ENCODE results near the gene PCDHGB4. TPM values are rescaled to one million over a fixed set of nuclear protein-coding genes. Genes with fewer than 3 reads are reported as not detected.

The PCDHGB4 gene
- total RNA-seq, 1 donor from 2014 or later, result 4.6 TPM

Other genes starting within 250 kb of the PCDHGB4 start
- 0.51 TPM for gene PCDHB6, start 237.6 kb upstream of the PCDHGB4 start, total RNA-seq
- gene PCDHB7, start 215.1 kb upstream of the PCDHGB4 start, total RNA-seq, result 0.87 TPM
- 2.2 TPM for gene PCDHB8, start 209.9 kb upstream of the PCDHGB4 start, total RNA-seq
- gene PCDHB16, start 205.3 kb upstream of the PCDHGB4 start, total RNA-seq, result 2.5 TPM
- gene PCDHB9, start 200.5 kb upstream of the PCDHGB4 start, total RNA-seq, result 1.3 TPM
- gene PCDHB10, start 195.3 kb upstream of the PCDHGB4 start, total RNA-seq, result 0.84 TPM
- 0.81 TPM for gene PCDHB11, start 188.1 kb upstream of the PCDHGB4 start, total RNA-seq
- 1.3 TPM for gene PCDHB12, start 179.0 kb upstream of the PCDHGB4 start, total RNA-seq
- gene PCDHB13, start 173.8 kb upstream of the PCDHGB4 start, total RNA-seq, result 2.6 TPM
- gene PCDHB14, start 164.4 kb upstream of the PCDHGB4 start, total RNA-seq, result 4.1 TPM
- gene PCDHB15, start 142.3 kb upstream of the PCDHGB4 start, total RNA-seq, result 5.8 TPM
- not detected for gene SLC25A2, start 83.6 kb upstream of the PCDHGB4 start, total RNA-seq
- 101 TPM for gene TAF7, start 66.9 kb upstream of the PCDHGB4 start, total RNA-seq
- 3.2 TPM for gene PCDHGA1, start 57.2 kb upstream of the PCDHGB4 start, total RNA-seq
- gene PCDHGA2, start 48.9 kb upstream of the PCDHGB4 start, total RNA-seq, result 6.2 TPM
- 9.8 TPM for gene PCDHGA3, start 43.9 kb upstream of the PCDHGB4 start, total RNA-seq
- 6.7 TPM for gene PCDHGB1, start 37.6 kb upstream of the PCDHGB4 start, total RNA-seq
- 7.8 TPM for gene PCDHGA4, start 32.7 kb upstream of the PCDHGB4 start, total RNA-seq
- gene PCDHGB2, start 27.7 kb upstream of the PCDHGB4 start, total RNA-seq, result 8.3 TPM
- gene PCDHGA5, start 23.5 kb upstream of the PCDHGB4 start, total RNA-seq, result 5.7 TPM
- 7.3 TPM for gene PCDHGB3, start 17.5 kb upstream of the PCDHGB4 start, total RNA-seq
- gene PCDHGA6, start 13.8 kb upstream of the PCDHGB4 start, total RNA-seq, result 6.0 TPM
- 7.2 TPM for gene PCDHGA7, start 5.0 kb upstream of the PCDHGB4 start, total RNA-seq
- gene PCDHGA8, start 4.9 kb downstream of the PCDHGB4 start, total RNA-seq, result 9.7 TPM
- gene PCDHGB5, start 10.2 kb downstream of the PCDHGB4 start, total RNA-seq, result 6.1 TPM
- gene PCDHGA9, start 15.1 kb downstream of the PCDHGB4 start, total RNA-seq, result 4.2 TPM
- gene PCDHGB6, start 20.3 kb downstream of the PCDHGB4 start, total RNA-seq, result 5.9 TPM
- 4.1 TPM for gene PCDHGA10, start 25.3 kb downstream of the PCDHGB4 start, total RNA-seq
- 8.6 TPM for gene PCDHGB7, start 30.0 kb downstream of the PCDHGB4 start, total RNA-seq
- 4.5 TPM for gene PCDHGA11, start 33.4 kb downstream of the PCDHGB4 start, total RNA-seq
- gene PCDHGA12, start 42.8 kb downstream of the PCDHGB4 start, total RNA-seq, result 6.5 TPM
- gene PCDHGC3, start 88.3 kb downstream of the PCDHGB4 start, total RNA-seq, result 22.5 TPM
- gene PCDHGC4, start 97.3 kb downstream of the PCDHGB4 start, total RNA-seq, result 2.4 TPM
- gene PCDHGC5, start 101.4 kb downstream of the PCDHGB4 start, total RNA-seq, result 2.4 TPM
- 36.1 TPM for gene DIAPH1, start 231.3 kb downstream of the PCDHGB4 start, total RNA-seq
- 29.9 TPM for gene HDAC3, start 249.2 kb downstream of the PCDHGB4 start, total RNA-seq
- 0.78 TPM for gene RELL2, start 249.3 kb downstream of the PCDHGB4 start, total RNA-seq